GM18951 (cell line): ENCODE data around the gene CLCN5.

Source experiments
- POLR2A ChIP-seq: IDR thresholded peaks from 4 replicates; pipeline ENCODE4 v1.6.1; 2011; ENCODE audit warnings: mild to moderate bottlenecking; ENCODE audit not compliant: insufficient read length, insufficient read depth; ENCODE audit errors: extremely low read depth
- in situ Hi-C: fragments of 300-500 bp; cut with MboI; formaldehyde crosslinking; loops from one replicate; pipeline ENCODE4 v1.12.0; 2022; ENCODE audit warnings: low sequenced_read_pairs, mixed read lengths, inconsistent platforms; ENCODE audit not compliant: unreplicated experiment

Gene CLCN5

DNA sequence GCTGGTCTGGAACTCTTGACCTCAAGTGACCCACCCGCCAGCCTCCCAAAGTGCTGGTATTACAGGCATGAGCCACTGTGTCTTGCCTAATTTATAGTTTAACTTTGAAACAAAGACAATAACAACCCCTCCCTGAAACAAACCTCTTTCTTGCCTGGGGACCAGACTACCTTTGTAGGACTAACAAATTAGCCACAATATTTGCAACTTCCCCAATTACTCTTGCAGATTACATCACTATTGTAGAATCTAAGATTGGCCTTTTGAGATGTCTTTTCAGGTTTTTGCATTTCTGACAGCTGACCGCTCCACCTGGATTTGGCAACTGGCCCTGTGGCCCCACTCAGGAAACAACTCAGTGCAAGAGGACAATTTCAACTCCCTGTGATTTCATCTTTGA is 193.6 kb downstream of the CLCN5 start:
- no peak for TF ChIP-seq POLR2A
- in situ Hi-C loops, result no loop called here

DNA sequence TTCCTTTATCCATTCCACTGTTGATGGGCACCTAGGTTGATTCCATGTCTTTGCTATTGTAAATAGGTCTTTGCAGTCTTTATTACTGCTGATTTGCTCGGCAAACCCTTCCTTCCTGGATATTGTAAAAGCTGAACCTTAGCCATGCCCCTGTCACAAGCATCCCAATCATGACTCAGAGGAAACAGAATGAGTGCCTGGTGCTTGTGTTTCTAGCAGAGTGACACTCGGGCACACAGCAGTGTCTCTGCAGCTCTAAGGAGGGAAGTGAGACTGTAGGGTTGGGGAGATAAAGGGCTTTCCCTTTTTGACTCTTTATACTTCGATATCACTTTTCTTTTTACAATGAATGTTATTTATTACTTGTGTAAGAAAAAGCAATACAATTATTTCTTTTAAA is 195.1 kb downstream of the CLCN5 start:
- in situ Hi-C loops, result no loop called here
- no peak for TF ChIP-seq POLR2A

DNA sequence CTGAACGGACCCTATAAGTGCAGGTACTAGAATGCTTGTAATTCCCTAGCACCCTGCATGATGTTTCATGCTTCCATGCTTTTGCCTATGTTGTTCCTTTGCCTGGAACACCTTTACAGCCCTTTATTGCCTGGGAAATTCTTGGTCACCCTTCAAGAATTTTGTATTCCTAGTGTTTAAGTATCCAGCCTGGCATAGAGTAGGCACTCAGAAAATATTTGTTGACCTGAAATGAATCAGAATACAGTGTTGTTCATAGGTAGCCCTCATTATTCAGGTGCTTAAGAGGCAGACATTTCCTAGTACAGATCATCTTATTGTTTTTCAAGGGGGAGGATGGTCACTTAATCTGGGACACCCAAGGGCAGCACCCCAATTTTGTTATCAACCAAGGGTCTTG is 203.1 kb downstream of the CLCN5 start:
- in situ Hi-C loops, result no loop called here

DNA sequence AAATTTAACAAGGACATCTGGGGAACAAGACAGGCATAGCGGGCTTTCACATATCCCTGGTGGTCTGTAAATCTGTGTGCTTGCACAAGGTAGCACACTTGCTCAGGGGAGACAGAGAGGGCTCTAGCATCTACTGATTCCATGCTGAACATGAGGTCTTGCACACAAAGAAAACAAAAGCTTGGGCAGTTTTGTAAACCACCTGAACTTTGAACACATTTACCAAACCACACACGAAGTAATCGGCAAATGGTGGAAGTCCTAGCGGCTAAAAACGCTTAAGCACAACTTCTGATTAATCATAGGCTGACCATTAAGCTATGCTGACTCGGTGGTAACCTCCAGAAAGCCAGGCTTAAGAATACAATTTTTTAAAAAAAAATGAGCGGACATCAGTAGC is 225.6 kb downstream of the CLCN5 start:
- in situ Hi-C loops, result no loop called here
- TF ChIP-seq POLR2A, result no peak

More for the DNA sequence above, 203.1 kb downstream of the CLCN5 start:
- TF ChIP-seq POLR2A, result no peak
